Stimulated activated CD8-positive, alpha-beta memory T cell treated with anti-CD3 and anti-CD28 coated beads, Interleukin-7, amount 100 ng/mL, for 24 hours (primary cell): ENCODE data around the gene SLC45A2.
"Not testable (repeated sequence)": the region's sequence is repeated elsewhere in the genome, so short reads cannot be mapped to it uniquely, and the experiment has no call there.

ENCODE experiments used
- DNase-seq: peaks from one replicate; pipeline ENCODE4 v3.0.0-alpha.2; 2020; ENCODE audit warnings: low read depth

Gene SLC45A2

GRCh38 chr5:33984671-33985124 is at the start of gene SLC45A2:
Gene SLC45A2 (minus strand): TSS chr5:33984693. CDS start chr5:33984583, 110 bp downstream.
- DNase-seq, result no peak

- no peak for DNase-seq
Measured at GRCh38 chr5:34031966-34032365, 47.5 kb upstream of the SLC45A2 start.

GRCh38 chr5:34031117-34031516 is 46.6 kb upstream of the SLC45A2 start:
- no peak for DNase-seq

GRCh38 chr5:34030585-34030984 is 46.1 kb upstream of the SLC45A2 start:
- DNase-seq, result not testable (repeated sequence)

- DNase-seq, result no peak
Measured at GRCh38 chr5:34030048-34030447, 45.6 kb upstream of the SLC45A2 start.

GRCh38 chr5:34028349-34028748 is 43.9 kb upstream of the SLC45A2 start:
- DNase-seq, result no peak

- DNase-seq, result no peak
Measured at GRCh38 chr5:34026089-34026761, 41.7 kb upstream of the SLC45A2 start.

- no peak for DNase-seq
Measured at GRCh38 chr5:34022121-34022705, 37.7 kb upstream of the SLC45A2 start.

- no peak for DNase-seq
Measured at GRCh38 chr5:34021334-34021733, 36.8 kb upstream of the SLC45A2 start.

GRCh38 chr5:34020726-34021125 is 36.2 kb upstream of the SLC45A2 start:
- no peak for DNase-seq

- DNase-seq, result no peak
Measured at GRCh38 chr5:34017254-34017653, 32.8 kb upstream of the SLC45A2 start.

GRCh38 chr5:34016750-34017149 is 32.3 kb upstream of the SLC45A2 start:
- DNase-seq, result no peak

GRCh38 chr5:34016222-34016621 is 31.7 kb upstream of the SLC45A2 start:
- DNase-seq, result no peak

GRCh38 chr5:34015120-34015822 is 30.8 kb upstream of the SLC45A2 start:
- no peak for DNase-seq

GRCh38 chr5:34014626-34015025 is 30.1 kb upstream of the SLC45A2 start:
- DNase-seq, result no peak

GRCh38 chr5:34013547-34013946 is 29.1 kb upstream of the SLC45A2 start:
- no peak for DNase-seq

GRCh38 chr5:34012791-34013190 is 28.3 kb upstream of the SLC45A2 start:
- DNase-seq, result no peak

- no peak for DNase-seq
Measured at GRCh38 chr5:34011536-34011935, 27.0 kb upstream of the SLC45A2 start.

- not testable (repeated sequence) for DNase-seq
Measured at GRCh38 chr5:34010146-34010545, 25.7 kb upstream of the SLC45A2 start.

GRCh38 chr5:34009610-34010009 is 25.1 kb upstream of the SLC45A2 start:
- DNase-seq, result no peak

- no peak for DNase-seq
Measured at GRCh38 chr5:34008802-34009201, 24.3 kb upstream of the SLC45A2 start.

- peak; percentile 74 for DNase-seq
Measured at GRCh38 chr5:34007621-34008600, 23.4 kb upstream of the SLC45A2 start, which contains the start of gene AMACR. Gene AMACR (minus strand): TSS chr5:34008050. CDS start chr5:34008019, 31 bp downstream.
